ENCODE measurements around the gene TRIM10. TPM values are rescaled to one million over a fixed set of nuclear protein-coding genes. Genes with fewer than 3 reads are reported as not detected.

The TRIM10 gene
- total RNA-seq: not detected in 2 replicates
- total RNA-seq (2013): 0.16 TPM
- not detected in 2 replicates for polyA plus RNA-seq
- 0.21 TPM in 1 of 2 replicates, not detected in the other for polyA minus RNA-seq

- no peaks in the 10 kb centered on the region for H4K20me1 ChIP-seq (ENCODE audit: control insufficient read depth, insufficient read depth, low read length, poor library complexity, severe bottlenecking)
- ChIA-PET CTCF (no interaction called here), POLR2A (no interaction called here)
- H3K27me3 Mint-ChIP-seq: peaks cover 40% of the 10 kb centered on the region
- WGBS (ENCODE audit: insufficient coverage): 64% methylated on average over 1 of the region's 4 CpGs
- H3K9me3 Mint-ChIP-seq (ENCODE audit: insufficient read depth): no peaks in the 10 kb centered on the region
- no peak within 1 kb of the TSS for H3K27ac Mint-ChIP-seq
- no peak within 1 kb of the TSS for H3K27ac ChIP-seq (ENCODE audit: low read length in 2 of 2)
- no peaks in the 10 kb centered on the region for H3K79me2 ChIP-seq (ENCODE audit: control insufficient read depth, insufficient read depth, low read length)
- H3K27me3 ChIP-seq (replicated peaks in 1 of 4; ENCODE audit: control extremely low read depth in 1 of 4, control insufficient read depth in 3 of 4, insufficient read depth in 4 of 4, low read length in 3 of 4): peaks cover 0 to 17% (median 4%) of the 10 kb centered on the region in 4 experiments
- H3K4me2 ChIP-seq (replicated peaks; ENCODE audit: low read depth, low read length, poor library complexity, severe bottlenecking): no peak within 1 kb of the TSS
- intact Hi-C loops (cut with micrococcal nuclease): no loop called here
- no peak within 1 kb of the TSS for H3K4me3 ChIP-seq (ENCODE audit: control extremely low read depth in 1 of 5, extremely low read depth in 1 of 5, insufficient read depth in 1 of 5, low read depth in 2 of 5, low read length in 4 of 5)
- no peak within 1 kb of the TSS for H2AFZ ChIP-seq (ENCODE audit: insufficient read depth, low read depth, low read length, poor library complexity, severe bottlenecking)
- DNase-seq (no peak), ATAC-seq (ENCODE audit: low read depth) (no peak)
- peaks cover 0 to 3% (median 0%) of the 10 kb centered on the region in 3 donors for H3K9me3 ChIP-seq (ENCODE audit: control extremely low read depth in 1 of 3, control insufficient read depth in 2 of 3, insufficient read depth in 1 of 3, low read length in 2 of 3)
- H3K36me3 ChIP-seq (replicated peaks in 1 of 2; ENCODE audit: control extremely low read depth in 1 of 2, control insufficient read depth in 1 of 2, extremely low read depth in 1 of 2, insufficient read depth in 2 of 2, low read length in 1 of 2): no peaks in the 10 kb centered on the region
- no peak within 1 kb of the TSS for H3K9ac ChIP-seq (ENCODE audit: low read length)
- no peak within 1 kb of the TSS for H3K4me3 Mint-ChIP-seq
- no peaks in the 10 kb centered on the region for H3K4me1 ChIP-seq (ENCODE audit: control insufficient read depth in 2 of 2, insufficient read depth in 2 of 2, low read length in 2 of 2)
- TF ChIP-seq CTCF (IDR thresholded peaks at IDR 0.05): no peak
- TF ChIP-seq EZH2 (IDR thresholded peaks at IDR 0.05; ENCODE audit: borderline replicate concordance, insufficient read depth, low read depth, low read length, poor library complexity, severe bottlenecking): no peak
- H3K4me1 Mint-ChIP-seq: no peaks in the 10 kb centered on the region
These were observed at the start of gene TRIM10 for GRCh38 chr6:30160785-30161531. TRIM10 (minus strand) TSS chr6:30161211; CDS start chr6:30160858, 353 bp downstream.

Measured in B cell (primary cell).